Measurements from ENCODE around the gene PXYLP1.

- TF ChIP-seq CTCF (IDR thresholded peaks at IDR 0.05 in 2 of 3, conservative IDR thresholded peaks at IDR 0.05 in 1 of 3; ENCODE audit: insufficient read depth in 2 of 3, low read depth in 1 of 3, low read length in 3 of 3) (peak; percentile 57 to 65 (median 60)), MAFF (IDR thresholded peaks at IDR 0.05; ENCODE audit: low read length) (no peak), PML (IDR thresholded peaks at IDR 0.05; ENCODE audit: low read length) (no peak), ZNF165 (CRISPR knock-in tag; IDR thresholded peaks at IDR 0.05; ENCODE audit: borderline replicate concordance) (no peak), RFX5 (IDR thresholded peaks at IDR 0.05; ENCODE audit: low read depth, low read length) (no peak), SETDB1 (IDR thresholded peaks at IDR 0.05; ENCODE audit: low read length) (no peak), SIN3A (IDR thresholded peaks at IDR 0.05; ENCODE audit: borderline replicate concordance in 2 of 2, control insufficient read depth in 1 of 2, low read depth in 2 of 2, low read length in 2 of 2) (no peak)
Observed at GRCh38 chr3:141235661-141236171, 4.1 kb downstream of the PXYLP1 start.

Data from K562 (cell line).